SK-N-SH (cell line): Measurements from ENCODE around the gene PROX1.

ENCODE experiments used
- CTCF ChIP-seq: fragments of 200-600 bp; sonication (generic); IDR thresholded peaks from 2 replicates; pipeline ENCODE4 v1.6.1; 2017; ENCODE audit warnings: antibody characterized with exemption, mild to moderate bottlenecking, moderate library complexity
- ELF1 ChIP-seq: IDR thresholded peaks from 2 replicates; pipeline ENCODE4 v1.4.0; 2012
- EP300 ChIP-seq, 2 experiments: IDR thresholded peaks; 2 replicates each; pipeline versions ENCODE4 v1.4.0 to v1.6.1; 2012; ENCODE audit warnings: borderline replicate concordance in 1 of 2, low read depth in 1 of 2, low read length in 1 of 2
- EZH2phosphoT487 ChIP-seq: fragments of 200-600 bp; sonication (generic); IDR thresholded peaks from 2 replicates; pipeline ENCODE4 v1.6.1; 2017; ENCODE audit warnings: low read depth, mixed run types, mild to moderate bottlenecking, antibody characterized with exemption, moderate library complexity, borderline replicate concordance
- IRF3 ChIP-seq: fragments of 150-350 bp; IDR thresholded peaks from 2 replicates; pipeline ENCODE4 v1.6.1; 2016; ENCODE audit warnings: mild to moderate bottlenecking, low read depth, low read length
- PBX3 ChIP-seq: IDR thresholded peaks from 2 replicates; pipeline ENCODE4; 2012
- POLR2AphosphoS5 ChIP-seq: IDR thresholded peaks from 2 replicates; pipeline ENCODE4 v1.6.1; 2012; ENCODE audit warnings: low read depth, low read length
- REST ChIP-seq: IDR thresholded peaks from 2 replicates; pipeline ENCODE4 v1.6.1; 2012; ENCODE audit warnings: mild to moderate bottlenecking, low read depth, low read length, moderate library complexity
- SIN3A ChIP-seq: IDR thresholded peaks from 2 replicates; pipeline ENCODE4 v1.6.1; 2012; ENCODE audit warnings: low read depth, mild to moderate bottlenecking, low read length, moderate library complexity, borderline replicate concordance
- SMC3 ChIP-seq: IDR thresholded peaks from 2 replicates; pipeline ENCODE4 v1.6.1; 2012; ENCODE audit warnings: low read depth, low read length, improper control_type of control experiment
- TCF12 ChIP-seq: IDR thresholded peaks from 2 replicates; pipeline ENCODE4 v1.4.0; 2012
- USF1 ChIP-seq: IDR thresholded peaks from 2 replicates; pipeline ENCODE4 v1.4.0; 2012; ENCODE audit warnings: low read depth, borderline replicate concordance
- USF2 ChIP-seq: fragments of 150-350 bp; IDR thresholded peaks from 2 replicates; pipeline ENCODE4 v1.6.1; 2017; ENCODE audit warnings: antibody characterized with exemption, low read length, low read depth, borderline replicate concordance
- YY1 ChIP-seq: IDR thresholded peaks from 2 replicates; pipeline ENCODE4 v1.4.0; 2012; ENCODE audit warnings: low read depth, mild to moderate bottlenecking

- TF ChIP-seq CTCF: no peak
- no peak for TF ChIP-seq EZH2phosphoT487
- TF ChIP-seq SMC3: no peak
- no peak for TF ChIP-seq SIN3A
- no peak for TF ChIP-seq REST
- no peak for TF ChIP-seq YY1
- TF ChIP-seq PBX3: no peak
- peak in 1 of 2 experiments; percentile 94; a peak in 2 of 4 replicates for TF ChIP-seq EP300 (IDR thresholded peaks at IDR 0.05; ENCODE audit: borderline replicate concordance in 1 of 2, low read depth in 1 of 2, low read length in 1 of 2)
- TF ChIP-seq USF2: no peak
- no peak for TF ChIP-seq USF1
- 0 out of 2 replicates have a peak, but pooled peaks have one; percentile 17 for TF ChIP-seq TCF12
- TF ChIP-seq ELF1: no peak
- no peak for TF ChIP-seq POLR2AphosphoS5
- TF ChIP-seq IRF3: no peak
These were observed 31.7 kb downstream of the PROX1 start for GRCh38 chr1:214019499-214019898.
